ENCODE data around the gene ST7L. TPM values are rescaled to one million over a fixed set of nuclear protein-coding genes. Genes with fewer than 3 reads are reported as not detected.
"Not testable (repeated sequence)": the region's sequence is repeated elsewhere in the genome, so short reads cannot be mapped to it uniquely, and the experiment has no call there.

Gene ST7L
- total RNA-seq, 6 donors from 2014 or later = 14.4 to 33.9 (median 16.1) TPM

DNA sequence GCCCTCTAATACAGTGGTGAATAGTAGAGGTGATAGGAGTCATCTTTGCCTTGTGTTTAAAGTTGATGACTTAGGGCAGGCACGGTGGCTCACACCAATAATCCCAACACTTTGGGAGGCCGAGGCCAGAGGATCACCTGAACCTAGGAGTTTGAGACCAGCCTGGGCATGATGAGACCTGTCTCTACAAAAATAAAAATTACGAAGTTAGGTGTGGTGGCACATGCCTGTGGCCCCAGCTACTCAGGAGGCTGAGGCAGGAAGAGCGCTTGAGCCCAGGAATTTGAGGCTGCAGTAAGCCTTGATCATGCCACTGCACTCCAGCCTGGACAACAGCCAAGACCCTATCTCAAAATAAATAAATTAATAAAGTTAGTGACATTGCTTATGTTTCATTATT, 27.3 kb upstream of the ST7L start:
- no peaks in the 10 kb centered on the region for H3K9me3 ChIP-seq
- H3K36me3 ChIP-seq = peaks cover 0 to 42% (median 15%) of the 10 kb centered on the region in 4 donors
- no peaks in the 10 kb centered on the region for H3K27me3 ChIP-seq
- DNase-seq (no peak), ATAC-seq (ENCODE audit: low FRiP score in 2 of 2) (no peak)
- H3K27ac ChIP-seq = no peak overlapping the region
- 92 to 94% methylated on average over 4 of the region's 4 CpGs for WGBS, 2 donors
- TF ChIP-seq POLR2AphosphoS5 (IDR thresholded peaks at IDR 0.05) (no peak), POLR2A (IDR thresholded peaks at IDR 0.05) (no peak), EP300 (IDR thresholded peaks at IDR 0.05) (no peak)
- TF ChIP-seq, protein P1, sequence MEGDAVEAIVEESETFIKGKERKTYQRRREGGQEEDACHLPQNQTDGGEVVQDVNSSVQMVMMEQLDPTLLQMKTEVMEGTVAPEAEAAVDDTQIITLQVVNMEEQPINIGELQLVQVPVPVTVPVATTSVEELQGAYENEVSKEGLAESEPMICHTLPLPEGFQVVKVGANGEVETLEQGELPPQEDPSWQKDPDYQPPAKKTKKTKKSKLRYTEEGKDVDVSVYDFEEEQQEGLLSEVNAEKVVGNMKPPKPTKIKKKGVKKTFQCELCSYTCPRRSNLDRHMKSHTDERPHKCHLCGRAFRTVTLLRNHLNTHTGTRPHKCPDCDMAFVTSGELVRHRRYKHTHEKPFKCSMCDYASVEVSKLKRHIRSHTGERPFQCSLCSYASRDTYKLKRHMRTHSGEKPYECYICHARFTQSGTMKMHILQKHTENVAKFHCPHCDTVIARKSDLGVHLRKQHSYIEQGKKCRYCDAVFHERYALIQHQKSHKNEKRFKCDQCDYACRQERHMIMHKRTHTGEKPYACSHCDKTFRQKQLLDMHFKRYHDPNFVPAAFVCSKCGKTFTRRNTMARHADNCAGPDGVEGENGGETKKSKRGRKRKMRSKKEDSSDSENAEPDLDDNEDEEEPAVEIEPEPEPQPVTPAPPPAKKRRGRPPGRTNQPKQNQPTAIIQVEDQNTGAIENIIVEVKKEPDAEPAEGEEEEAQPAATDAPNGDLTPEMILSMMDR (IDR thresholded peaks at IDR 0.05) = no peak
- H3K4me1 ChIP-seq = peaks cover 0 to 7% (median 5%) of the 10 kb centered on the region in 4 donors
- no peak overlapping the region for H3K4me3 ChIP-seq

DNA sequence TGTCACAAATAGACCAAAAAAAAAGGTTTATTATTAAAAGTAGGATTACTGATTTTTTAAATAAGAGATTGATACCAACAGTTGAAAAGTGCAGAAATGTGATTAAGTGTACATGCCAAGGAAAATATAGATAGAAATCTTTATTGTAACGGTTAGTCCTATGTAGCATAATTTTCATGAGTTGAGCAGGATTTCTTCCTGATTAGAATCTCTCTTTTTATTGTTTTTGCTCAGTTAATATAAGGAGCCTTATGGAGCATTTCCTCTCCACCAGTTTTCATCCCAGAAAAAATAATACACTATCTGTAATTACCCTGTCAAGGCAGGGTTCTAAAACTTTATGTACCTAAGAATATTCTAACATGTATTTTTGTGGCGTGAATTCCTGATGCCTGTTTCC, 24.1 kb upstream of the ST7L start:
- peaks cover 0 to 11% (median 0%) of the 10 kb centered on the region in 4 donors for H3K36me3 ChIP-seq
- no peaks in the 10 kb centered on the region for H3K9me3 ChIP-seq
- no peak for DNase-seq
- H3K27ac ChIP-seq = no peak overlapping the region
- H3K4me3 ChIP-seq = no peak overlapping the region
- 81 to 85% methylated on average over 2 of the region's 2 CpGs for WGBS, 2 donors
- H3K27me3 ChIP-seq = no peaks in the 10 kb centered on the region
- ATAC-seq (ENCODE audit: low FRiP score in 2 of 2) = no peak
- no peak for TF ChIP-seq POLR2A (IDR thresholded peaks at IDR 0.05)
- TF ChIP-seq EP300 (IDR thresholded peaks at IDR 0.05) = no peak
- TF ChIP-seq, protein P1 (IDR thresholded peaks at IDR 0.05) = no peak
- TF ChIP-seq POLR2AphosphoS5 (IDR thresholded peaks at IDR 0.05) = no peak
- H3K4me1 ChIP-seq = peaks cover 0 to 13% (median 7%) of the 10 kb centered on the region in 4 donors

DNA sequence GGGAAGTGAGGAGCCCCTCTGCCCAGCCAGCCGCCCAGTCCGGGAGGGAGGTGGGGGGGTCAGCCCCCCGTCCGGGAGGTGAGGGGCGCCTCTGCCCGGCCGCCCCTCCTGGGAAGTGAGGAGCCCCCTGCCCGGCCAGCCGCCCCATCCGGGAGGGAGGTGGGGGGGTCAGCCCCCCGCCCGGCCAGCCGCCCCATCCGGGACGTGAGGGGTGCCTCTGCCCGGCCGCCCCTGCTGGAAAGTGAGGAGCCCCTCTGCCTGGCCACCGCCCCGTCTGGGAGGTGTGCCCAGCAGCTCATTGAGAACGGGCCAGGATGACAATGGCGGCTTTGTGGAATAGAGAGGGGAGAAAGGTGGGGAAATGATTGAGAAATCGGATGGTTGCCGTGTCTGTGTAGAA, 21.5 kb upstream of the ST7L start:
- not testable (repeated sequence) for H3K36me3 ChIP-seq; H3K9me3 ChIP-seq; H3K27ac ChIP-seq; H3K4me3 ChIP-seq; ATAC-seq (ENCODE audit: low FRiP score in 2 of 2); H3K27me3 ChIP-seq
- 79 to 90% methylated on average over 6 to 8 of the region's 23 CpGs for WGBS, 2 donors
- H3K4me1 ChIP-seq = peaks cover 6 to 37% (median 24%) of the 10 kb centered on the region in 4 donors
- DNase-seq = peak in 1 of 2 donors; percentile 68

DNA sequence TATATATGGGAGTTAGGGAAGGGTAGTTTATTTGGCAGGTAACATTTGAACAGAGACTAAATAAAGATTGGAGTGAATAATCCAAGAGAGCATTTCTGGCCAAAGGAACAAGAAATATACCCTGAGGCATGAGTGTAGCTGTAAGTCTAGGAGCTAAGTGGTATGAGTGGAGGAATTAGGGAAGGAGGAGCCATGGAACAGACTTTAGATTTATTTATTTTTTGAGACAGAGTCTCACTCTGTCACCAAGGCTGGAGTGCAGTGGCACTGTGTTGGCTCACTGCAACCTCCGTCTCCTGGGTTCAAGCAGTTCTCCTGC, 19.1 kb upstream of the ST7L start:
- H3K27ac ChIP-seq = peak overlapping the region in 1 of 4 donors; percentile 10
- ATAC-seq (ENCODE audit: low FRiP score in 2 of 2) (no peak), DNase-seq (no peak)
- no peaks in the 10 kb centered on the region for H3K36me3 ChIP-seq
- 91 to 94% methylated on average over 1 of the region's 1 CpG for WGBS, 2 donors
- H3K9me3 ChIP-seq = no peaks in the 10 kb centered on the region
- H3K4me3 ChIP-seq = no peak overlapping the region
- peaks cover 22 to 51% (median 38%) of the 10 kb centered on the region in 4 donors for H3K4me1 ChIP-seq
- TF ChIP-seq EP300 (IDR thresholded peaks at IDR 0.05) (no peak), POLR2A (IDR thresholded peaks at IDR 0.05) (no peak), POLR2AphosphoS5 (IDR thresholded peaks at IDR 0.05) (no peak)
- TF ChIP-seq, protein P1 (IDR thresholded peaks at IDR 0.05) = no peak
- H3K27me3 ChIP-seq = no peaks in the 10 kb centered on the region

DNA sequence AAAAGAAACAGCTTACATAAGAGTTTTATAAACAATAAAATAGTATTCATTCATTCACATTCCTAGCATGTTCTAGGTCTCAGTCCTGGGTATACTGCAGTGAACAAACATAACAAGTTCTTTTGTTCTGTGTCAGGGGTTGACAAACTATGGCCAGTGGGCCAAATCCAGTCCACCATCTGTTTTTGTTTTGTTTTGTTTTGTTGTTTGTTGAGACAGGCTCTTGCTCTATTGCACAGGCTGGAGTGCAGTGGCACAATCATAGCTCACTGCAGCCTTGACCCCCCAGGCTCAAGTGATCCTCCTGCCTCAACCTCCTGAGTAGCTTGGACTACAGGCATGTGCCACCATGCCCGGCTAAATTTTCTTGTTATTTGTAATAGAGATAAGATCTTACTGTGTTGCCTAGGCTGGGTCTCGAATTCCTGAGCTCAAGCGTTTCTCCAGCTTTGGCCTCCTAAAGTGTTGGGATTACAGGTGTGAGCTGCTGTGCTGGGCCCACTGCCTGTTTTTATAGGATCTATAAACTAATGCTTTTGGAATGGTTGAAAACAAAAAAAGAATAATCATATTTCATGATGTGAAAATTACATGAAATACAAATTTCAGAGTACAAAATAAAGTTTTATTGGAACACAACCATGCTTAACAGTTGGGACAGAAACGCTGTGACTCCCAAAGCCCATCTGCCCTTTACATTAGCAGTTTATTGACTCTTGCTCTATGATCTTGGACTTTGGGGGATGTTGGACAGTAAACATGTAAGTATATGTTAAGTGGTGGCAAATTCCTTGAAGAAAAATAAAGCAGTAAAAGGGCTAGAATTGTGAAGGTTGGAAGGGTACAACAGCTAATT, 18.5 kb upstream of the ST7L start:
- Histone ChIP-seq H3K4me3 (no peak overlapping the region), H3K27me3 (no peaks in the 10 kb centered on the region), H3K9me3 (no peaks in the 10 kb centered on the region), H3K36me3 (no peaks in the 10 kb centered on the region), H3K27ac (peak overlapping the region in 2 of 4 donors; percentile 6 to 20), H3K4me1 (peaks cover 23 to 51% (median 41%) of the 10 kb centered on the region in 4 donors)
- WGBS, 2 donors = 76 to 81% methylated on average over 4 of the region's 4 CpGs
- ATAC-seq (ENCODE audit: low FRiP score in 2 of 2) = no peak
- TF ChIP-seq EP300 (IDR thresholded peaks at IDR 0.05) (no peak), POLR2AphosphoS5 (IDR thresholded peaks at IDR 0.05) (no peak), POLR2A (IDR thresholded peaks at IDR 0.05) (no peak)
- TF ChIP-seq, protein P1 (IDR thresholded peaks at IDR 0.05) = no peak
- no peak for DNase-seq

Data from upper lobe of left lung (tissue), 6 donors.